HG03060 (cell line): ENCODE data around the gene TMEM61.
A peak's percentile ranks its signal among the peaks of the same experiment; 100 is the strongest.
"Not testable (repeated sequence)": the region's sequence is repeated elsewhere in the genome, so short reads cannot be mapped to it uniquely, and the experiment has no call there.

Experiments used
- ATAC-seq: cut with Tn5 transposase; IDR thresholded peaks from one replicate; pipeline ENCODE4 v1.9.1; 2021; ENCODE audit warnings: low read depth, moderate number of reproducible peaks; ENCODE audit not compliant: unreplicated experiment

The TMEM61 gene

GRCh38 chr1:54959241-54959640 is 21.2 kb upstream of the TMEM61 start:
- no peak for ATAC-seq

GRCh38 chr1:54962612-54963395 is 17.6 kb upstream of the TMEM61 start:
- ATAC-seq: no peak

DNA sequence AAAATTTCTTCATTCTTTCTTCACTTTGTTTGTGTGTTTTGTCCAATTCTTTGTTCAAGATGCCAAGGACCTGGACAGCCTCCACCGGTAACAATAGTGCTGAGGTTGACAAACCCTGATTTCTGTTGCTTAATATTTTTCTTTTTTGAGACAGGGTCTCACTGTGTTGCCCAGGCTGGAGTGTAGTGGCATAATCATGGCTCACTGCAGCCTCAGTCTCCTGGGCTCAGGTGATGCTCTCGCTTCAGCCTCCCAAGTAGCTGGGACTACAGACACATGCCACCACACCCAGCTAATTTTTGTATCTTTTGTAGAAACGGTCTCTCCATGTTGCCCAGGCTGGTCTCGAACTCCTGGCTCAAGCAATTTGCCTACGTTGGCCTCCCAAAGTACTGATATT is 16.6 kb upstream of the TMEM61 start:
- not testable (repeated sequence) for ATAC-seq

DNA sequence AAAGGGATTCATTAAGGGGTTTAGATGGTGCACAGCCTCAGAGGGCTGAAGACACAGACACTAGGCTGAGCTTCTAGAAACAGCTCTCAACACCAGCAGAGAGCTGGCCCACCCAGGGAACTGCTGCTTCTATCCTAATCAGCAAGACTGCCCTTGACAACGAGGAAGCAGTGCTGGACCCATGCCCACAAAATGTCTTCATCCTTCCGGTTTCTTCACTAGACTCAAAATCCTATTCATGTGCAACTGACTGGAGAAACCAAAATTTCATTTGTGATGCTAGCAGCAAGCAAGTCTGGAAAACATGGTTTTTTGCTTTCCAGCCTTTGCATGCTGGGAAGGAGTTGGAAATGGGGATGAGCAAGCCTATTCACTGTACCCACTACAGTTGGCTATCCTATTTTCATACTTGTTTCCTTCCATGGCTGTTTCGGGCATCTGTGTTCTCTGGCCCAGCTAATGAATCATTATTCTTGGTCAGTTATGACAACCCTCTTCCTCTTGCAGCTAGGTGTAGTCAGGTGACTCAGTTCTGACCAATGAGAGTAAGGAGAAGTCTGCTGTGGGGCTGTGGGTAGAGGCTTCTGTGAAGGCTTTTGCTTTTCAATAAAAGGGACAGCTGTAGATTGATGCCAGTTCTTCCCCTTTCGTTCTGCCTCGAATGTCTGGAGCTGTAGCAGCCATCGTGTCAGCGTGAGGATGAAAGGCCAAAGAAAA is 14.6 kb upstream of the TMEM61 start:
- ATAC-seq: peak; percentile 96

DNA sequence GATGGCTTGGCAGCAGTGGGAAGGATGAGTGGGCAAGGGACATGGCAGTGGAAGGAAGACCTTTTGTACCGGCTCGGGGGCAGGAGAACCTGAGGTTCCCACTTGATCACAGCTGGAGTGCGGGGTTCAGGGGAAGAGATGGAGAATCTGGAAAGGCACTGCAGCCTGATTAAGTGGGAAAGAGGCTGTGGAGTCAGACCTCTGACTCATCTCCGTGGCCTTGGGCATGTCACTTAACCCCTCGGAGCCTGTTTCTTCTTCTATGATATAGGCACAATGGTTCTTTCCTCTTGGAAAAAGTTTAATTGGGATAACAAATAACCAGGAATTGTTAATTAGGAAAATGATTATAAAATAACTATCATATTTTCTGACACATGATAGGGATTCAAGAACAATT is 13.1 kb upstream of the TMEM61 start:
- ATAC-seq: no peak

DNA sequence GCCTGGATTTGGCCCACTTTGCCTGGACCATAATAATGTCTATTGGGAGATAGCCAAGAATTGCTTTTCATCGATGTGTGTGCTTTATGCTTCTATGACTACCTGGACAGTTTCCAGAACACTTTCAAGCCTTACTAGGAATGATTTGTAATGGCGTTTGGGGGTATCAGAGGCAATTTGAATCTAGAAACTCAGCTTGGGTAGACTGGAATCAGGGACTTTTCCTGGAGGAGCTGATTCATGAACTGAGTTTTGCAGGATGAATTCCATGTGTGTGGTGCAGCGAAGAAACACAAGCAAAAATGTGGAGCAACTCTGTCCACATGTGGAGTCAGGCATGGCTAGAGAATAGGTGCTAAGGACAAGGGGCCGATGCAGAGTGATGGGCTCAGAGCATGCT is 11.9 kb upstream of the TMEM61 start:
- no peak for ATAC-seq

DNA sequence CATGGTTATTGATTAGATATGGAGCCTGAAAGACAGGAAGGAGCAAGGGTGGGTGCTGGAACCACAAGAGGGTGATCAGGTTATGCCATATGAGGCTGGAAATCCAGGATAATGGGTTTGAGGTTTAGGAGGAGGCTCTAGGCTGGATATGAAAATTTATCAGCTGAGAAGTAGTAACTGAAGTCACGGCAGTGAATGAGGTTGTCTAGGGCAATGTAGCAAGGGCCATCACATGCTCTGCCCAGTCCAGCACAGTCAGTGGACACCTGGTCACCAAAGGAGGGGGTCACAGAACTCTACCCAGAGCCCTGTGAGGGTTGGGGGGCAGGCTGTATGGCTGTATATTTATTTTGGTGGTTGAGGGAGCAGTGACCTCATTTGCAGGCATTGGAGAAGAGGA is 10.5 kb upstream of the TMEM61 start:
- ATAC-seq: no peak

DNA sequence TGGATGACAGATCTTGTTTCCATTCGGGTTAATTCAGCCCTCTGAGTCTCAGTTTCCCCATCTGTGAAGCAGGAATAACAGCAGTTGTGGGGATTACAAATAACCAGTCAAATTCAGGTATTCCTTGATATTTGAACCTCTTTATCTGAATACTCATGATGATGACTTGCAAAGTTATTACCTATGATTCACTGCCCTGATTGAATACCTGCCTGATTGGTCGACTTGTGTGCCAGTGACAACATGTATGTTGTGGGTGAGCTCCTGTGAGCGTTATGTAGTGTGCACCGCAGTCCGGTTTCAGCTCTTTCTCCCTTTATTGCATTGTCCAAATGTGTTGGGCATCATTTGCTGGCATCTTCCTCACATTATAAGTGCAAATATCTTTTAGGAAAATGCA is 9.5 kb upstream of the TMEM61 start:
- ATAC-seq: no peak

DNA sequence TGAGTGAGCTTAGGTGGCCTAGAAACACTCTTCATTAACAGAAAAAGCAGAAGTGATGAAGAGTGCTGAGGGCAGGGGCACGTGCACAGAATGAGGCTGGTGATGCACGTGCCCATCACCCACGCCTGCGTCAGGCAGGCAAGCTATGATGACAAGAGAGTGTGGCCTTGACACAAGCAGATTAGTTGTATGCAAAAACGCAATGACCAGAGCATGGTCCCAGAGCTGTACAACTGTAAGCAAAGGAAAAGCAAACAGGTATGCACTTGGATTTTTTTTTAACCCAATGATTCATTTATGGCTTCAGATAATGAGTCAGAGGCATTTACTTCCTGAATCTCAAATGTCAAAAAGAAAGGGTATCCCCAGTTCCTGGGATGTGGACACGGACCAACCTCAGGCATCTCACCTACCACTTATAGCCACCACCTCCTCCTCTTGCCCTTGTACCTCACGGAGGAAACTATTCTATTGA is 9.1 kb upstream of the TMEM61 start:
- ATAC-seq: peak; percentile 82

DNA sequence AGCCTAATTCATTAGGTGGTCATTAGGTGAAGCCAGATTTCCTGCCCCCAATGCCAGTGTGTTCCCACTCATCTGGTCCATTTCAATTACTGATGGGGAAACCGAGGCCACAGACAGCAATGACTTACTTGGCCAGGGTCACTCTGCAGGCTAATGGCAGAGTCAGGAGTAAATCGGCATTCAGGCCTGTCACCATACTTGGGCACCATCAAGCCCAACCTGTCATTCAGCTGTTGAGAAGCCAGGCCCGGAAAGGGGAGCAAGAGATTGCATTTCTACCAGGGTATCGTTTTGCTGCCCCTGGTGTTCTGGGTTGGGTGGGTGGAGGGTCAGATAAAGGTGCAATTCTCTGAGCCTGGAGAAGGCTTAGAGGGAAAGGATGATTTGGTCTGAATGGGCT is 8.0 kb upstream of the TMEM61 start:
- ATAC-seq: no peak

DNA sequence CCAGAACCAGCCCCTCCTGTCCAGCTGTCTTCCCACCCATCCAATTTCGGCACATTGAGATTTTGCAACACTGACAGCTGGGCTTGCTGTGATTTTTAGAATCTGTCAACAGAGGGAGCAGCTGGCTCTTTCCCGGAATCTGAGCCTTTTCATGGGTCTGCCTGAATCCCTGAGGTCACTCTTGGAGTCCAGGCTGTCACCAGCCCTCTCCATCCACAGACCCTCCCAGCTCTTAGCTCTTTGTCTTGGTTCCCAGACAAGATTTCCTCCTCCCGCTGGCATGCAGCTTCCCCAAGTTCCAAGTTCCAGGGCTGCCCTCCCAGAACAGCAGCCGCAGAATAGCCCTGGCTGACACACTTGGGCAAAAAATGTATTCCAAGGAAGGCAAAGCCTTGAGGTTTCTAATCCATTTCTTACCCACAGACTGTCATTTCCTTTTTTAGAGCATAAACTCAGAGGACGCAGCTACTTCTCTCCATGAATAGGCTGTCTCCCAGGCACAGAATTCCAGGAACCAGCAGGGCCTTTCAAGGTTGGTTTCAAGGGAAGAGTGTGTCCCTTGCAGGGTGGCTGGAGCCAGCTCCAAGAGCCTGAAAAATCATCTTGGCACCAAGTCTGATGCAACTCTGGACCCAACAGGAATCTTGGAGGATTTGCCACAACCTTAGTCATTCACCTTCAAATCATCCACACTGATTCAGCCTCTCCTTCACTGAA is 7.1 kb upstream of the TMEM61 start:
- ATAC-seq: no peak

GRCh38 chr1:54975356-54976108 is 4.9 kb upstream of the TMEM61 start:
- ATAC-seq: no peak

DNA sequence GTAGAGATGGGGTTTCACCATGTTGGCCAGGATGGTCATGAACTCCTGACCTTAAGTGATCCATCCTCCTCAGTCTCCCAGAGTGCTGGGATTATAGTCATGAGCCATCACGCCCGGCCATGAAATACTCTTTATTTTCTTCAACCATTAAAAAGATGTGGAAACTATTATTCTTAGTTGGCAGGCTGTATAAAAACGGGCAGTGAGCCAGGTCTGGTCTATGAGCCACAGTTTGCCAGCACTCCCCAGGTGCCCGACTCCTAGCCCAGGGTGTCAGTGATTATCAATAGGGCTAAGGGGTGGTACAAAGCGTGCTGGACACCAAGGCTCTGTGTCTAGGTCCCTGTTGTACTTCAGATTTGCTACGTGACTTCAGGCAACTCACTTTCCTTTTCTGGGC is 3.7 kb upstream of the TMEM61 start:
- no peak for ATAC-seq

DNA sequence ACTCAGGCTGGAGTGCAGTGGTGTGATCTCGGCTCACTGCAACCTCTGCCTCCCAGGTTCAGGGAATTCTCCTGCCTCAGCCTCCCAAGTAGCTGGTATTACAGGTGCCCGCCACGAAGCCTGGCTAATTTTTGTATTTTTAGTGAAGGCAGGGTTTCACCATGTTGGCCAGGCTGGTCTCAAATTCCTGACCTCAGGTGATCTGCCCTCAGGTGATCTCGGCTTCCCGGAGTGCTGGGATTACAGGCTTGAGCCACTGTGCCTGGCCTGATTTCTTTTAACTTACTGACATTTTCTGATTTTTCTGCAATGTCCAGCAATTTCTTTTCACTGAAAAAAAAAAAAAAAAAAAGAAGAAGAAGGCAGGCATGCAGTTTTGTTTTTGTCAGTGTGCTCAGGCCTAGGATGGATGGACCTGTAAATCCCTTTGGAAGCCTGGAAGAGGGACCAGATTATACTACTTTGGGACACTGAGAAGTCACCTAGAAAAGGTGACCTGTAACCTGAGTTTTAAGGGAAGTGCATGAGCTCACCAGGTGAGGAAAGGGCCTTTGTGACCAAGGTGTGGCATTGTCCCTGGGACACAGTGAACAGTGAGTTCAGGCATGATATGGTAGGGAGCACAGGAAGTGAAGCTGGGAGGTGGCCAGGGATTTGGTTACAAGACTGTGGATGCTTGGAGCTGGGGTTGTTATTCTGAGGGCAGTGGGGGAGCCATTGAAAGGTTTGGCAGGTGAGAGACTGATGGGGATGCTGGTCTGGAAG is 2.7 kb upstream of the TMEM61 start:
- no peak for ATAC-seq

GRCh38 chr1:54978528-54979326 is 1.7 kb upstream of the TMEM61 start:
- no peak for ATAC-seq

DNA sequence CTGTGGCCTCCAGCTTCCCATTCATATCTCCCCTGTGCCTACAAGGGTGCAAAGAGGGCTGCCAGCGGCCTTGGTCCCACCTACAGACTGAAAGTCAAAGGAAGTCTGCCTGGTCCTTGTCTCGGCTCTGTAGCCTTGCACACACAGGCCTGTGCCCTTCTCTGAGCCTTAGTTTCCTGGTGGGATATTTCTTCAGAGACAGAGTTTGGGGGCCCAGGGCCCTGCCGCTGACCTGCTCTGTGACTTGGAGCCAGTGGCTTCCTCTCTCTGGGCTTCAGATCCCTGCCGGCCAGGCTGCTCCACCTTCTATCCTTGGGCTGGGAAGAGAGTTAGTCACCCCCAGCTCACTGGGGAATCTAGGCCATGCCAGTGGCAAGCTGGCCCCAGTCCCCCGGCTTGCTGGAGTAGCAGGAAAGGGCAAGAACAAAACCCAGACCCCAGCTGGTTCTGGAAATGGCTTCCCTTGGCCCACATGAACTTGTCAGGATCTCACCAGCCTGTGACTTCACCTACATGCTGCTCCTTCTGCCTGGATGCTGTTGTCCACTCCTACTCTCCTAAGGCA is 1.0 kb upstream of the TMEM61 start:
- no peak for ATAC-seq

GRCh38 chr1:54980046-54980527 is 341 bp upstream of the TMEM61 start:
- ATAC-seq: no peak

DNA sequence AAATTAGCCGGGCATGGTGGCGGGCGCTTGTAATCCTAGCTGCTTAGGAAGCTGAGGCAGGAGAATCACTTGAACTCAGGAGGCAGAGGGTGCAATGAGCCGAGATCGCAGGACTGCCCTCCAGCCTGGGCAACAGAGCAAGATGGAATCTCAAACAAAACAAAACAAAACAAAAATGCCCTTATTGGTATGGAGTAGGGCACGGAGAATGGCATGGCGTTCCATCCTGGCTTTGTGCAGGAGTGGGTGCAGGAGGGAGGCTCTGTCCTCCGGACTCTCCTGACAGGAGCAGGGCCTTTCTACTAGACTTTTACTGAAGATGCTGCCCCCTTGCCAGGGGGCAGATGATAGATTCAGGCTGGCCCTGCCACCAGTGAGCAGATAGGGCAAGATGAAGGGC is 1.0 kb downstream of the TMEM61 start:
- ATAC-seq: no peak

DNA sequence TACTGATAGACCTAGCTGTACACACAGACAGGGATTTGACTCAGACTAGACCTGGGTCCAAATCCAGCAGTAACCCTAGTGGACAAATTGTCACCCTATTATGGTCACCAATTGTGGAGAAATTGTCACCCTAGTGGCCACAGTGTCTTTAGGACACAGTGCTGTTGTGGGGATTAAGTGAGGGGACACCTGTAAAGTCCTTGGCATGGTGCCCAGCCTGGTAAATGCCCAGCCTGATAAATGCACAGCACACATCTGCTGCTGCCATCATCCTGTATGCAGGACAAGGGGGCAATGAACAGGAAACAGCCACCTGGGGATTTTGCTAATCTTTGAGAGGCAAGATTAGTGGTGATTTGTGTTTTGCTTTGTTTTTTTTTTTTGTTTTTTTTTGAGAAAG is 2.3 kb downstream of the TMEM61 start:
- no peak for ATAC-seq
